ENCODE data around the gene TRPM4.
"Not testable (repeated sequence)": the region's sequence is repeated elsewhere in the genome, so short reads cannot be mapped to it uniquely, and the experiment has no call there.

The TRPM4 gene

DNA sequence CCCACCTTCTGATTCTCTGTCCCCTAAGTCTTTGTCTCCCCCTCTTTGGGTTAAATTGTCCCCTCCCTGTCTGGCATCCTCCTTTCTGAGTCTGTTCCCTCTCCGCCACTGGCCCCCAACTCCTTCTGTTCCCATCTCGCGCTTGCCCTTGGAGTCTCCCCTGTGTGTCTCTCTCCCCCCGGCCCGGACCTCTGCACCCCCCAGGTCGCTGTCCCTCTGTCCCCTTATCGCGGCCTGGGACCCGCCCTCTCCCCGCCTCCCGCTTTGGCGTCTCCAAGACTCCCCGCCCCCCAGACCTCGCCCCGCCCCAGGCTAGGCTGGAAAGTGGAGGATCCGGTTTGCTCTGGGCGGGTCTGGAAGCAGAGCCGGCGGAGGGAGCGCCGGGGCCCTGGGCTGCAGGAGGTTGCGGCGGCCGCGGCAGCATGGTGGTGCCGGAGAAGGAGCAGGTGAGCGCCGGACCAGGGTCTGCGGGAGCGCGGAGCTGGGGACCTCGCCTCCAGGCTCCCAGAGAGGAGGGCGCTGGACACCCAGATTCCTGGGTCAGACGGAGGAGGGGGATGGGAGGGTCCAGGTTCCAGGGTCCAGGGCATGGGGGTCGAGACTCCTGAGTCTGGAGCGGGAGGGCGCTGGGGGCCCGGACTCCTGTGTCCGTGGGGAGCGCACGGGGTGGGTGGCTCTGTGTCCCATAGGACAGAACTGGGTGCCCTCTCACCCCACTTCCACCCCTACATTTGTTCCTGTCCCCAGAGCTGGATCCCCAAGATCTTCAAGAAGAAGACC is at the start of gene TRPM4:
TSS of gene TRPM4 (plus strand) at position 348 of the 780 bp plus-strand sequence. CDS start at position 423, 75 bp downstream.
- peak; percentile 77 for DNase-seq

DNA sequence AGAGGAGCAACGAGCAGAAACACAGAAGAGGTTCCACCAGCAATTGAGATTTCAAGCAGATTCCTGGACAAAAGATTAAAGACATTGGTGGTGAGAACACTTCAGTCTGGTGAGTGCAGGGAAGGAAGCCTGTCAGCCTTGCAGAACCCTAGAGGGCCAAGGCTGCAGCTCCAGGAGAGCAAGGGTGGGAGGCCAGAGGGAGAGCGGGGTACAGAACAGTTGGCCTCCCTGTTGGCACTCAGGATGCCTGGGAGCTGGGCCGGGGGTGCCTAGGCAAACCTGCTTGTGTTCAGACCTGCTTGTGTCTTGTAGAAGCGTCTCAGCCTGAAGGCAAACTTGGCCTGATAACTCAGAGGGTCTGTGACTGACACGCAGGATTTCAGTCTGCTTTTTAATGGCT is 48.5 kb upstream of the TRPM4 start:
- DNase-seq: no peak

DNA sequence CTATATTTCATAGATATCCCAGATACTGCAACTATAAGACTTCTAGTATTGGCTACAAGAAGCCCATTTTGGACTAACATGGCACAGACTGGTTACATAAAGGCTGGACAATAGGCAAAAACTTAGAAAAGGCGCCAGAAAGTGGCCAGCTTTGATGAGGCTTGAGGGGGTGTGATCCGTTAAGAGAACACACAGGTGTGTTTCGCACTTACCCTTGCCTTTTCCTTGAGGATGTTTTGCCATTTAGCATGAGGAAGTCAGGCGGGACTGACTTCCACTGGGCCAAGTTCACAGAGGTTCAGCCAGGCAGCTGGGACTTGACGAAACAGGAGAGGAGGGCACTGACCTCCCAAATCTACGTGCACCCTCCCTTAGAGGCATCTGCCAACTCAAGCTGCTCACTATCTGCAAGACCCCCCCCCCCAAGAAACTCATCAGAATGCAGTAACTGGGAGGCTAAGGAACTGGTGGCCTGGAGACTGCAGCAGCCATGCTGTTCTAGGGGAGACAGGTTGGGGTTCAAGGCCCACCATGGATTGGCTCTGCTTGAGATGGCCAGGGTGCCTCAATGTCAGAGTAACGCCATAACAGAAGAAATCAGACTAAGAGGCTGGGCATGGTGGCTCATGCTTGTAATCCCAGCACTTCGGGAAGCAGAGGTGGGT is 47.9 kb upstream of the TRPM4 start:
- no peak for DNase-seq

DNA sequence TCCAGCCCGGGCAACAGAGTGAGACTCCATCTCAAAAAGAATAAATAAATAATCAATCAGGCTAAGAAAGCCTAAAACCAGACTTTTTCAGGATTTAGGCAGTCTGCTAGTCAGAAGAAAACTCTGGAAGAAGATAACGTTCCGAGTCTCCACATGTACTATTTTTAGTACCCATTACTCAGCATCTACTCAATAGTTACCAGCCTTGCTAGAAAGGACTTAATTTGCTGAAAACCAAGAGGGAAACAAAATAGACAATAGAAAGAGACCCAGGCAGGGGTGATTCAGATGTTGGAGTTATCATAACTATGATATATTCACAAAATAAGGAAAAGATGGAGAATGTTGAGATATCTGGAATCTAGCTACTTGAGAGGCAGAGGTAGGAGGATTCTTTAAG is 47.0 kb upstream of the TRPM4 start:
- no peak for DNase-seq

DNA sequence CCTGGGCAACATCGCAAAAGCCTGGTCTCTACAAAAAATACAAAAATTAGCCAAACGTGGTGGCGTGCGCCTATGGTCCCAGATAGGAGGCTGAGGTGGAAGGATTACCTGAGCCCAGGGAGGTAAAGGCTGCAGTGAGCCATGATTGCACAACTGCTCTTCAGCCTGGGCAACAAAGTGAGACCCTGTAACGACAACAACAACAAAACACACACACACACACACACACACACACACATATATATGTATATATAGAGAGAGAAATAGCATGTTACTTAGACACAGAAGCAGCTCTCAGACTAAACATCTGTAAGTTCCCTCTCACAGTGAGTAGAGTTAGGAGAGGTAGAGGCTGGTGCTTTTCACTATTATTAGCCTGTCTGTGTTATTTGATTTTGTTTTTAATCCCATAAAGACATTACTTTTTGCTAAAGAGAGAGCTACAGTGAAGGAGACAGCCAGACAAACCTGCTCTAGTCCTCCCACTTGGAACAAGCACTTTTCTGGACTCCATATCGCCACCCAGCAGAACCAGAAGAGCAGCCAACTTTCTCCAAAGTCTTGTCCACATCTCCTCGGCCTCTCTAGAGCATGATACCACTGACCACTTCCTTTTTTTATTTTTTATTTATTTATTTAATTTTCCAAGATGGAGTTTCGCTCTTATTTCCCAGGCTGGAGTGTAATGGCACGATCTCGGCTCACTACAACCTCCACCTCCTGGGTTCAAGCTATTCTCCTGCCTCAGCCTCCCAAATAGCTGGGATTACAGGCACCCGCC is 46.2 kb upstream of the TRPM4 start:
- no peak for DNase-seq

DNA sequence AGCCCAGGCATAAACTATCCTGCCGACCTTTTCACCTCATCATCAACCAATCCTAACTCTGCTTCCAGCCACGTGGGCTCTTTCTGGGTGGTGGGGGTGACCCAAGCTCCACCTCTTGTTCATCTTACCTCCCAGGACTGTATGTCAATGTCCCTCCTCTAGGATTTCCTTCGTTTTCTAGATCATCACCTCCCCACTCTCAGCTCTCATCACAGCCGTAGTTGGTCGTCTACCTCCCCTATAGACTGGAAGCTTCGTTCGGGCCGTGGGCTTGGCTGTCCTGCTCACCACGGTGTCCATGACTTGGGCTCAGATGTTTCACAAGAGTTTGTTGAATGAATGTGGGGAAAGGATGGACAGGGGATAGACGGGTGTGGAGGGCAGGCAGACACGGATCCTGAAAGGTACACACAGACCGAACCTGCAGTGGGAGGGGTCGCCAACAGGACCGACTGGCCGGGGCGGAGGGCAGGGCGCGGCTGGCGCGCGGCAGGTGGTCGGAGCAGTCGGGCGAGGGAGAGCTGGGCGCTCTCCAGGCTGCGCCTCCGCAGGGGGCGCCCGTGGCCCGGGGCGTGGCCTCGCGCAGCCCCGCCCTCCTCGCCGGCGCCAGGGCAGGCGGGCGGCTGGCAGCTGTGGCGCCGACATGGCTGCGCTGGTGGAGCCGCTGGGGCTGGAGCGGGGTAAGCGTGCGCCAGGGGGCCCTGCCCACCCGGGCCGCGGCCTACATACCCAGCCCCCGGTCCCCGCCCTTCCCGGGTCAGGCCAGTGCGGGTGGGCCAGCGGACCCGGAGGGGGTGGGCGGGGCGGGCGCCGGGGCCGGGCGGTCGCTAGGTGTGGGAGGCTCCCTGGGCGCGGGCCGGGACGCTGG is 43.6 kb upstream of the TRPM4 start, which contains the start of gene LIN7B:
TSS of gene LIN7B (plus strand) at position 609 of the 868 bp plus-strand sequence. CDS start at position 644, 35 bp downstream.
- DNase-seq: peak; percentile 91

DNA sequence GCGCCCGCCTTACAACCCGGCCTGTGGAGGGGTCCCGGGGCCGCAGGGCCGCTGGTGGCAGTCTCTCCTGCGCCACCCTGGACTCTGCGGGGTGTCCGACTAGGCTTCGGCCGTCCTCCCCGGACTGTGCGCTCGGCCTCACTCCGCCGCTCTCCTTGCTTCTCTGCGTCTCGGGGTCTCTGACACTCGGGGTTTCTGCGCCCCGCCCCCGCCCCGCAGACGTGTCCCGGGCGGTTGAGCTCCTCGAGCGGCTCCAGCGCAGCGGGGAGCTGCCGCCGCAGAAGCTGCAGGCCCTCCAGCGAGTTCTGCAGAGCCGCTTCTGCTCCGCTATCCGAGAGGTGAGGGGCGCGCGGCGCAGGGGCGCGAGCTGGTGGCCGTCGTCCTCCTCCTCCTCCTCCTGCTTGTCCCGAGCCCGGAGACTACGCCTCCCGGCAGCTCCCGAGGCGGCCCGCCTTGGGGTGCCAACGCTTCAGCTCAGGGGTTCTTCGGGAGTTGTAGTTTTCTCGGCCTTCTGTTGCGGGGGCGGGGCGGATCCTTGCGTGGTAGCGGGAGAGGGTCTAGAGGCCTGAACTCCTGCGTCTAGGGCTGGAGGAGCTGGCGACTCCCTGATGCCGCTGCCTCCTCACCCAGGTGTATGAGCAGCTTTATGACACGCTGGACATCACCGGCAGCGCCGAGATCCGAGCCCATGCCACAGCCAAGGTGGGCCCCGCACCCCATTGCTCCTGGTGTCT is 42.8 kb upstream of the TRPM4 start:
- peak; percentile 81 for DNase-seq

DNA sequence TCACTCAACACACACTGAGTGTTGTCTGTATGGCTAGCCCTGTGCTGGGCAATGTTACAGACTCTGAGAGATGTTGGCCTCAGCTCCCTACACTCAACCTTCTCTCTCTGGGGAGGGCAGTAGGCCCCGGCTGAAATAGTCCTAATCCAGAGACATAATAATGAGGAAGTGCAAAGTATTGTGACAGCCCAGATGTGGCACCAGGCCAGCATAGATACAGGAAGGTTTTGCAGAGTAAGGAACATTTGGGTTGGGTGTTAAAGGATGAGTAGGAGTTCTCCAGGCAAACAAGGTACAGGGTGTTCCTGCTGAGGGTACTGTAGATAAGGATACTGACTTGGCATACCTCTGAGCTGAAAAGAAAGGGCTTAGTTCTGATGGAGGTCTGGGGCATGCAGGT is 41.0 kb upstream of the TRPM4 start:
- DNase-seq: no peak

DNA sequence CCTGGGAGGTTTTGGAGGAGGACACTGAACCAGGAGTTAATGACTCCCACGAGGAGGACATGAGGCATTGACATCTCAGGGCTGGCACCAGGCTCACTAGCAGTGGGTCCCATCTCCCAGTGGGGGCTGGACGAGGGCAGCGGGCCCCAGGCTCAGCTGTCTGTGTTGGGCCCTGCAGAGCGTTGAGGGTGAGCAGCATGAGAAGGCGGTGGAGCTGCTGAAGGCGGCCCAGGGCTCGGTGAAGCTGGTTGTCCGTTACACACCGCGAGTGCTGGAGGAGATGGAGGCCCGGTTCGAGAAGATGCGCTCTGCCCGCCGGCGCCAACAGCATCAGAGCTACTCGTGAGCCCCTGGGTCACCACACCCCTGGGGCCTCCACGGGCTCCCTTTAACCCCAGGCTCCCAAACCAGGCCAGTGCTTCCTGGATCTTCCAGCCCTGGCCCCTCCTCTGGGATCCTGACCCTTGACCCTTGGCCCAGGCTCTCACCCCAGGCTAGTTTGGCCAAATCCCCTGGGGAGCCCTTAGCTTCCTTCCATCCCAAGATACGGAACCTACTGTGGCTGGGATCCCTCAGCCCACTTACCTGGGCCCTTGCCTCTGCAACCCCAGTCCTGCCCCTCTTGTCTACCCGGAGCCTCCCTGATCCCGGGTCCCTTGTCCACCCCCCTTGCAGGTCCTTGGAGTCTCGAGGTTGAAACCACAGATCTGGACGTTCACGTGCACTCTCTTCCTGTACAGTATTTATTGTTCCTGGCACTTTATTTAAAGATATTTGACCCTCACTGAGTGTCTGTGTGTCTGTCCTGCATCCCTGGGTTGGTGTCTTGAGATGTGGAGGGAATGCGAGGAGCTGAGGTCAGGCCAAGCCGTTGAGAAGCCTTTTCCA is 39.7 kb upstream of the TRPM4 start:
- DNase-seq: no peak

DNA sequence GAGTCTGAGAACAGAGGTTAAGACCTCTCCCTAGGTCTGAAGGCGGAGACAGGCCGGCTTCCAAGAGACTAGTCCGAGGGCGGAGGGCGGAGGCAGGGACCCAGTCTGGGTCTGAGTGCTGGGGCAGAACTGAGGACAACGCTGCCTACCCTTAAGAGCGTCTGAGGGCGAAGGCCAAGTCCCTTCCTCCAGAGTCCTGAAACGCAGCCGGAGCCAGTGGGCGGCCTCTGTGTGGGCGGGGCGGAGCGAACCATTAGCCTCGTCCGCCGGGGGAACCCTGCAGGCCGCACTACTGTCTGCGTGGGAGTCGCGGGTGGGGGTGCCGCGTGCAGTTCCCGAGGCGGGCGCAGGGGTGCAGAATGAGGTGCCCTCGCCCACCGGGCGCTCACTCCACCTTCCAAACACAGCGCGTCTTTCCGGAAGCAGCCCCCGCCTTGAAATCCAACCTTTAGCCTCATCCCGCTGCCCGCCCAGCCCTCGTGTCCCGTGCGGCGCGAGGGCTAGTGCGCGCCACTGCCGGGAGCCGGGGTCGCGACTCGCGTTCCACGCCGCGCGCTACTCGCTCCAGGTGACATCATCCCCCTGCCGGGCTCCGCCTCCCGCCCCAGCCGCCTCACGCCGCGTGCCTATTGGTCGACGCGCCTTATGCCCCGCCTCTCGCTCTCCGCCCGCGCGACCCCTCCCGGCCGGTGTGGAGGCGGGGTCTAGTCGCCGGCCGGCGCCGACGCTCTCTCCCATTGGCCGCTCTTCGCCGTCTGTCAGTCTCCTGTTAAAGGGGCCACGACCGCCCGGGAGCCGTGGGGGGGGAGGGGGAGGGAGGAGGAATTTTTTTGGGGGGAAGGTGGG is 38.8 kb upstream of the TRPM4 start, which contains the start of gene C19orf73:
TSS of gene C19orf73 (minus strand) at position 579 of the 846 bp plus-strand sequence. CDS start at position 458, 121 bp downstream.
- DNase-seq: peak; percentile 97

DNA sequence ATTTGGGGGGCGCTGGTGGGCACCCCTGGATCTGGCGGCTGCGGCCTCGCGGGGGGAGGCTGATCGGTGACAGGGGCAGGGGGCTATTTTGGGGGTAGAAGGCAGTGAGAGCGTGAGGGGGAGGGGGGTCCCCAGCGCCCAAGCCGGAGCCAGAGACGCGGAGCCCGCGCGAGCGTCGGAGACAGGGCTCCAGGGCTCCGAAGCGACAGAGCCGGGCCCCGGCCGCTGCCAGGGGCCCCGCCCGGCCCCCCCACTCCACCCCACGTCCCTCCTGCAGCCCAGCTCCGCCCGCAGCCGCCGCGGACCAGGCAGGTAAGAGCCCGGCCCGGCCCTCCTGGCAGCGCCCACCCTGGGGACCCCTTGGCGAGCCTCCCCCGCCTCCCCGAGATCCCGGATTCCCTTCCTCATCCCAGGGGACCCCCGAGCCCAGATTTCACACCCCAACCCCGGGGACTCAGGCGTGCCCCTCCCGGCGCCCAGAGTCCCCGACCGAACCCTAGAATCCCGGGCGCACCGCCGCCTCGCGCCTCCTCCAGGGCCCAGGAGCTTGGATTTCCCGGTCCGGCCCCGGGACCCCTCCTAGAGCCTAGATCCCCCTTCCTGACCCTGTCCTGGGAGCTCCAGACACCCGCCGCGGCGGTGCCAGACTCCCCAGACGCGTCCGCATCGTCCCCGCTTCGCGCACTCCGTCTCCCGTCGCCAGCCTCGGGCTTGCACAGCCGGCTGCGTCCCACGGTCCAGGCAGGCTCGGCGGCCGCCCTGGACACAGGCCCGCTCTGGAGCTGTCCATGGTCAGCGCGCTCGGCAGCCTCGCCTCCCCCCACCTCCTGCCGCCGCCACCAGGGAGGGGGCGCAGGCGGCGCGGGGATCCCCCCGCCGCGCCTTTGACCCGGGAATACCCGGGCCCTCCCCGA is 37.9 kb upstream of the TRPM4 start, which contains the start of gene PPFIA3:
TSS of gene PPFIA3 (plus strand) at position 134 of the 914 bp plus-strand sequence. CDS start 8,330 bp downstream, outside the sequence.
- peak; percentile 67 for DNase-seq

DNA sequence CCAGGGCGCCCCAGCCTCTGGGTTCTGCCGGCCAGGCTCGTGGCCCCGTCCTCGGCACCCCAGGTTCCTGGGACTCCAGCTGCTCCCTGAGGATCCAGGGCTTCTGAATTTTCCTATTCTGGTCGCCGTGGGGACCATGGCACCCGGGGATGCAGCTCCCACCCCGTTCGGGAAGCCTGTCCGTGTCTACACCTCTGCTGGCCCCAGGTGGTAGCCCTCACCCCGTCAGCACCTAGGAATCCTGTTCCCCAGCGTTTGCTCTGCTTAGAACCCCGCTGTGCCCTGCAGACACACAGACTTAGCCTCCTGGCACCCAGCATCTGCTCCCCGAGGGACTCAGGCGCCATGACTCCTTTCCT is 37.3 kb upstream of the TRPM4 start:
- no peak for DNase-seq

DNA sequence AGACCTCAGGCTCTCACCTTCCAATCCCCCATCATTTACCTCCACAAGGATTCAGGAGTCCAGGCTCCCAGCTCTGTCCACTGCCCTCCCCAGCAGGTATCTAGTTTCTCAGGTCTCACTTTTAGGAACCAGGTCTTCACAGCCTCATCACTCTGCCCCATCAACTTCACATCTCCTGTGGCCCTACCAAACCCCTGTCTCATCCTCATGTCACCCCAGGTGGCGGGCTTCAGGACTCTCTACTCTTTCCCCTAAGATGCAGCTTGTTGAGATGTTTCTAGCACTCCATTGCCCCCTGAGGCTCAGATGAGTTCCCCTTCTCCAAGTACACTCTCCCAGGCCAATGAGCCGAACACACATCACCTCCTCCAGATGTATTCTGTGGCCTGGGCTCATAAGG is 36.7 kb upstream of the TRPM4 start:
- DNase-seq: no peak

DNA sequence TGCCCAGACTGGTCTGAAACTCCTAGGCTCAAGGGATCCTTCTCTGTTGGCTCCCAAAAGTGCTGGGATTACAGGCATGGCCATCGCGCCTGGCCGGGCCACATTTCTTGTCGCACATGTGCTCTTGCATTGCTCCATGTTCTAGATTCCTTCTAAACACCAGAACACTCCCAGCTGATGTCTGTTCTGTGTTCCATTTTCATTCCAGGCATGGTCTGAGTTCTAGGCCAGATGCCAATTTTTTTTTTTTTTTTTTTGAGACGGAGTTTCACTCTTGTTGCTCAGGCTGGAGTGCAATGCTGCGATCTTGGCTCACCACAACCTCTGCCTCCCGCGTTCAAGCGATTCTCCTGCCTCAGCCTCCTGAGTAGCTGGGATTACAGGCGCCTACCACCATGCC is 35.8 kb upstream of the TRPM4 start:
- not testable (repeated sequence) for DNase-seq

DNA sequence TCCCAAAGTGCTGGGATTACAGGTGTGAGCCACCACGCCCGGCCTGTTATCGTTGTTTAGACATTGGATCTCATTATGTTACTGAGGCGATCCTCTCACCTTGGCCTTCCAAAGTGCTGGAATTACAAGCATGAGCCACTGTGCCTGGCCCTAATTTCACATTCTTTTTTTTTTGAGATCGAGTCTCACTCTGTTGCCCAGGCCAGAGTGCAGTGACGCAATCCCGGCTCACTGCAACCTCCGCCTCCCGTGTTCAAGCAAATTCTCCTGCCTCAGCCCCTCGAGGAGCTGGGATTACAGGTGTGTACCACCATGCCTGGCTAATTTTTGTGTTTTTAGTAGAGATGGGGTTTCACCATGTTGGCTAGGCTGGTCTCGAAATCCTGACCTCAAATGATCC is 34.3 kb upstream of the TRPM4 start:
- DNase-seq: not testable (repeated sequence)

DNA sequence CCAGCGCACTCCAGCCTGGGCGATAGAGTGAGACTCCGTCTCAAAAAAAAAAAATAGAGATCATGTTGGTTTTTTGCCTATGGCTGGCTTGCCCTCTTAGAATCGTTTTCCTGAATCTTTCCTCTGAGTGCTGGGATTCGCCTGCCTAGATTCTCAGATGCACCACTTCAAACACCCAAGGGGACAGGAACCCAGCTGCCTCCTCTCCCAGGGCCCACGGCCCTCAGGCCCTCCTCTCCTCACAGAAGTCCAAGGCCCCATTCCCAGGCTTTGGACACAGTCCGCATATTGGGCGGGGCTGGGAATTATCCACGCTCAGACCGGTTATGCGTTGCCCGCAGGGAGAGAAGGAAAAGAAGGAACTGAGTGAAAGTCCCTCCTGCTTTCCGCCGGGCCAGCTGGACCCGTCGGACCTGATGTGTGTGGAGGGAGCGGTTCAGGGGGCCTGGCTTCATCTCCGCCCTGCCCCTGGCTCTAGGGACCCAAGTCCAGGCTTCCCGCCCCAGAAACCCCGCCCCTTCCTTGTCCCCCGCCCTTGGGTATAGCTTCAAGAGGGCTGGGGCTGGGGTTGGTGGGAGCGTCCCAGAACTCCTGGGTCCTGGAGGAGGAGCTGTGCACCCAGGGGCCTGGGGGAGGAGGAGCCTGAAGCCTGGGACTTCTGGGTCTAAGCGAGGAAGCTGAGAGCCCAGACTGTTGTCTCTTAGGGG is 32.4 kb upstream of the TRPM4 start:
- no peak for DNase-seq

DNA sequence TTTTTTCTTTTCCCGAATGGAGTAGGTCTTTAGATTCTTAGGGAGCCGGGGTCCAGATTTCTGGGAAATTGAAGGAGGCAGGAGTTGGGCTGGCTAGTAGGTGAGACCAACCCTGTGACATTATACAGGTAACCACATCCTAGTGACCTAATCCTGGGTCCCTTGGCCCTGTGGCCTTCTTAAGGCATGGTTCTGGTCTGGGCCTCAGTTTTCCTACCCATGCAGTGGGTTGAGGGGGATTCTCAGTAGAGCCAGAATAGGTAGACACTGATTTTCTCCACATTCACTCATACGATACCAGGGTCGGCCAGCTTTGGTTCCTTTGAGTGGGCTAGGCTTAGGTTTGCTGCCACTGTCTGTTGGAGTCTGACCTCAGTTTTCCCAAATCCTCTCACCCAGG is 31.0 kb upstream of the TRPM4 start:
- DNase-seq: no peak

DNA sequence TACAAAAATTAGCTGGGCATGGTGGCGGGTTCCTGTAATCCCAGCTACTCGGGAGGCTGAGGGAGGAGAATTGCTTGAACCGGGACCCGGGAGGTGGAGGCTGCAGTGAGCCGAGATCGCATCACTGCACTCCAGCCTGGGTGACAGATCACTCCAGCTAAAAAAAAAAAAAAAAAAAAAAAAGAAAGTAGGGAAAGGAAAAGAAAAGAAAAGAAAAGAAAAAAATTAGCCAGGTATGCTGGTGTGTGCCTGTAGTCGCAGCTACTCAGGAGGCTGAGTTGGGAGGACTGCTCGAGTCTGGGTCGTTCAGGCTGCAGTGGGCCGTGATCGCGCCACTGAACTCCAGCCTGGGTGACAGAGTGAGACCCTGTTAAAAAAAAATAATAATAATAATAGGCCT is 30.4 kb upstream of the TRPM4 start:
- not testable (repeated sequence) for DNase-seq

Data from activated CD8-positive, alpha-beta memory T cell treated with anti-CD3 and anti-CD28 coated beads for 24 hours (primary cell).